ENCODE results near the gene TPGS2. TPM values are rescaled to one million over a fixed set of nuclear protein-coding genes. Genes with fewer than 3 reads are reported as not detected.
"Not testable (repeated sequence)": the region's sequence is repeated elsewhere in the genome, so short reads cannot be mapped to it uniquely, and the experiment has no call there.

The TPGS2 gene
- total and polyA plus RNA-seq, 10 donors: 23.5 to 93.3 (median 37.9) TPM

- no peak overlapping the region for H3K27ac ChIP-seq
- no peak overlapping the region for H3K4me3 ChIP-seq
- 79 to 96% (median 96%) methylated on average over 3 of the region's 3 CpGs for WGBS, 5 donors
- peaks cover 0 to 65% (median 10%) of the 10 kb centered on the region in 6 donors for H3K36me3 ChIP-seq
- intact Hi-C loops (cut with DNase I; ENCODE audit: low total_unique reads): no loop called here
- H3K4me1 ChIP-seq: no peaks in the 10 kb centered on the region
- DNase-seq: no peak
- H3K27me3 ChIP-seq (replicated peaks in 1 of 7): no peaks in the 10 kb centered on the region
- no peak for TF ChIP-seq POLR2A (IDR thresholded peaks at IDR 0.05)
- no peak for TF ChIP-seq POLR2AphosphoS5 (IDR thresholded peaks at IDR 0.05)
- no peak for TF ChIP-seq CTCF (IDR thresholded peaks at IDR 0.05 in 8 of 11, conservative IDR thresholded peaks at IDR 0.05 in 3 of 11)
- no peaks in the 10 kb centered on the region for H3K9me3 ChIP-seq
Observed at GRCh38 chr18:36818652-36819051, 10.2 kb downstream of the TPGS2 start.

- H3K27ac ChIP-seq: no peak overlapping the region
- no peak overlapping the region for H3K4me3 ChIP-seq
- intact Hi-C loops (cut with DNase I; ENCODE audit: low total_unique reads): no loop called here
- WGBS, 5 donors: 88 to 100% (median 94%) methylated on average over 1 of the region's 1 CpG
- H3K9me3 ChIP-seq: no peaks in the 10 kb centered on the region
- H3K27me3 ChIP-seq (replicated peaks in 1 of 7): no peaks in the 10 kb centered on the region
- no peak for DNase-seq
- peaks cover 0 to 8% (median 2%) of the 10 kb centered on the region in 6 donors for H3K4me1 ChIP-seq
- TF ChIP-seq POLR2A (IDR thresholded peaks at IDR 0.05): no peak
- no peak for TF ChIP-seq CTCF (IDR thresholded peaks at IDR 0.05 in 8 of 11, conservative IDR thresholded peaks at IDR 0.05 in 3 of 11)
- no peak for TF ChIP-seq POLR2AphosphoS5 (IDR thresholded peaks at IDR 0.05)
- peaks cover 0 to 74% (median 10%) of the 10 kb centered on the region in 6 donors for H3K36me3 ChIP-seq
Observed at GRCh38 chr18:36817039-36817438, 11.8 kb downstream of the TPGS2 start.

- H3K27me3 ChIP-seq (replicated peaks in 1 of 7); H3K4me3 ChIP-seq; H3K9me3 ChIP-seq; H3K27ac ChIP-seq; DNase-seq; intact Hi-C loops (cut with DNase I; ENCODE audit: low total_unique reads): not testable (repeated sequence)
- peaks cover 0 to 11% (median 4%) of the 10 kb centered on the region in 6 donors for H3K4me1 ChIP-seq
- peaks cover 0 to 82% (median 10%) of the 10 kb centered on the region in 6 donors for H3K36me3 ChIP-seq
Observed at GRCh38 chr18:36816096-36816495, 12.7 kb downstream of the TPGS2 start.

GRCh38 chr18:36814994-36815393 lies 13.8 kb downstream of the TPGS2 start:
- Histone ChIP-seq H3K9me3 (no peaks in the 10 kb centered on the region), H3K27ac (no peak overlapping the region), H3K36me3 (peaks cover 0 to 86% (median 10%) of the 10 kb centered on the region in 6 donors), H3K27me3 (replicated peaks in 1 of 7) (no peaks in the 10 kb centered on the region), H3K4me1 (peaks cover 0 to 11% (median 4%) of the 10 kb centered on the region in 6 donors), H3K4me3 (no peak overlapping the region)
- TF ChIP-seq POLR2AphosphoS5 (IDR thresholded peaks at IDR 0.05) (no peak), CTCF (IDR thresholded peaks at IDR 0.05 in 8 of 11, conservative IDR thresholded peaks at IDR 0.05 in 3 of 11) (no peak), POLR2A (IDR thresholded peaks at IDR 0.05) (no peak)
- 45 to 100% (median 100%) methylated on average over 1 of the region's 1 CpG for WGBS, 5 donors
- intact Hi-C loops (cut with DNase I; ENCODE audit: low total_unique reads): no loop called here
- DNase-seq: no peak

- Histone ChIP-seq H3K36me3 (peaks cover 0 to 84% (median 10%) of the 10 kb centered on the region in 6 donors), H3K27me3 (replicated peaks in 1 of 7) (no peaks in the 10 kb centered on the region), H3K27ac (no peak overlapping the region), H3K9me3 (no peaks in the 10 kb centered on the region), H3K4me1 (peaks cover 0 to 16% (median 7%) of the 10 kb centered on the region in 6 donors), H3K4me3 (no peak overlapping the region)
- TF ChIP-seq CTCF (IDR thresholded peaks at IDR 0.05 in 8 of 11, conservative IDR thresholded peaks at IDR 0.05 in 3 of 11): no peak
- TF ChIP-seq POLR2AphosphoS5 (IDR thresholded peaks at IDR 0.05): no peak
- TF ChIP-seq POLR2A (IDR thresholded peaks at IDR 0.05): no peak
- intact Hi-C loops (cut with DNase I; ENCODE audit: low total_unique reads): no loop called here
- no peak for DNase-seq
- WGBS, 5 donors: 77 to 95% (median 85%) methylated on average over 3 of the region's 3 CpGs
Observed at GRCh38 chr18:36813824-36814223, 15.0 kb downstream of the TPGS2 start.
